ENCODE results near the gene SACM1L. TPM values are rescaled to one million over a fixed set of nuclear protein-coding genes. Genes with fewer than 3 reads are reported as not detected.
"Not testable (repeated sequence)": the region's sequence is repeated elsewhere in the genome, so short reads cannot be mapped to it uniquely, and the experiment has no call there.

The SACM1L gene
- total RNA-seq, 1 experiment from 2014 or later: 20.5 TPM

DNA sequence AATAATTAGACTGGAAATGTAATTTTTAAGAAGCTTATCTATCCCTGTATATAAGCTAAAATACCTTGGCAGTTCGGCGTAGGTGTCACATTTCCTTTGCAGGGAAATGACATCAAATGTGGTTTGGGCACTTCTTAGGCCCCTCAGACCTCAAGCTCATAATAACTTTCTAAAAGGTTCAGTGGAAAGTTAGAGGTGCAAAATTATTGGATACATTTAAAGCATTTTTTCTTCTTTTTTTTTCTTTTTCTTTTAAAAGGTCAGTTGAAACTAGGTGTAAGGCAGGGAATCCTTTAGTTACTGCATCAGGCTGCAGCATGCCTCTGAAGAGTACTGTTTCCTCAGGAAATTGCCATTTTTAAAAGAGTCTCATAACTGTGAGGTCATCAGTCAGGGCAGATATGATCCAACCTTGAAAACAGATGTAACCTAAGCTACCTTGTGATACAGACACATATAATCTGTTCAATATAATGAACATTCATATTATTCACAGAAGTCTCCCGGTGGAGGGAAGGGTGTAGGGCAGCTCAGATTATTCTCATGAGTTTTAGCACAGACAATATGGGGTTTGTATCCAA is 4.8 kb downstream of the SACM1L start:
- DNase-seq (ENCODE audit: low read depth): no peak

DNA sequence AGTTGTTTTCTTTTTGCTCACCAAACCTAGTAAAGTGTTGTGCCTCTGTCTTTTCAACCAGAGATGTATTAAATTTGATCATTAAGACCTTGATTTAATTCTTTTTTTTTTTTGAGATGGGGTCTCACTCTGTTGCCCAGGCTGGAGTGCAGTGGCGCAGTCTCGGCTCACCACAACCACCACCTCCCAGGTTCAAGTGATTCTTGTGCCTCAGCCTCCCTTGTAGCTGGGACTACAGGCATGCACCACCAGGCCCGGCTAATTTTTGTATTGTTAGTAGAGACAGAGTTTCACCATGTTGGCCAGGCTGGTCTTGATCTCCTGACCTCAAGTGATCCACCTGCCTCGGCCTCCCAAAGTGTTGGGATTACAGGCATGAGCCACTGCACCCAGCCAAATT is 6.0 kb downstream of the SACM1L start:
- DNase-seq (ENCODE audit: low read depth): not testable (repeated sequence)

DNA sequence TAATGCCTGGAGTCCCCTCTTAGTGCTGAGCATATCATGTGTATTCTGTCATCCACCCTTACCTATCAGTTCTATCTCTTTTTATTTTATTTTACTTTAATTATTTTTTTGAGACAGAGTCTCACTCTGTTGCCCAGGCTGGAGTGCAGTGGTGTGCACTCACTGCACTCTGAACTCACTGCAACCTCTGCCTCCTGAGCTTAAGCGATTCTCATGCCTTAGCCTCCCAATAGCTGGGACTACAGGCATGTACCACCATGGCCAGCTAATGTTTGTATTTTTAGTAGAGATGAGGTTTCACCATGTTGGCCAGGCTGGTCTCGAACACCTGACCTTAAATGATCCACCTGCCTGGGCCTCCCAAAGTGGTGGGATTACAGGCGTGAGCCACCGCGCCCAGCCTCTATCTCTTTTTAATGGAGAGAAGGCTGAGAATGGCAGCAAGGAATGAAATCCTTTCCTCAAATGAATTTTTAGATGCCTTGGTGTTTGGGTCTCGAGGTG is 11.4 kb downstream of the SACM1L start:
- DNase-seq (ENCODE audit: low read depth): no peak

DNA sequence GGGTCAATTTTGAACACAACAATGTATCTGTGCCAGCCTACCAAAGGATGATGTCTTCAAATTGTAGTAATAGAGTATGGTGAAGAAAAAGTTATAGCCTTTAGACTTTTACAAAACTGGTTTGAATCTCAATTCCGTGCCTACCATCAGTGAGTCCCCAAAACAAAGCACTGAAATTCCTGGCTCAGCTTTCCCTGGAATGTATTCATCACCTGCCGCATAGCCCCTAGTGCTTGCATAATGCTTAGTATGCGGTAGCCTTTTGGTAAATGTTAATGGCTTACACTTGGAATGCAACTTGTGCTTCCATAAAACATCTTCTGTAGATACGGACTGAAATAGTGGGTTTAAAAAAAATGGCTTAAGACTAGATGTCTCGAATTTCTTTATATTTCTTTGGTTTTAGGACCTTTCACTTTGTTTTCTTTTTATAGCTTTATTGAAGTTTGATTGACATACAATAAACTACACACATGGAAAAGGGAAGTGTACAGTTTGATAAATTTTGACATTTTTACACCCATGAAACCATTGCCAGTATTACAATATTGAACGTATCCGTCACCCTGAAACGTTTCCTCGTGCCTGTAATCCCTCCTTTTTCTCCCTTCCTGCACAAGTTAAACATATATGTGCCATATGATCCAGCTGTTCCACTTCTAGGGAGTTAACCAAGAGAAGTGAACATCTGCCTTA is 12.1 kb downstream of the SACM1L start:
- DNase-seq (ENCODE audit: low read depth): no peak

DNA sequence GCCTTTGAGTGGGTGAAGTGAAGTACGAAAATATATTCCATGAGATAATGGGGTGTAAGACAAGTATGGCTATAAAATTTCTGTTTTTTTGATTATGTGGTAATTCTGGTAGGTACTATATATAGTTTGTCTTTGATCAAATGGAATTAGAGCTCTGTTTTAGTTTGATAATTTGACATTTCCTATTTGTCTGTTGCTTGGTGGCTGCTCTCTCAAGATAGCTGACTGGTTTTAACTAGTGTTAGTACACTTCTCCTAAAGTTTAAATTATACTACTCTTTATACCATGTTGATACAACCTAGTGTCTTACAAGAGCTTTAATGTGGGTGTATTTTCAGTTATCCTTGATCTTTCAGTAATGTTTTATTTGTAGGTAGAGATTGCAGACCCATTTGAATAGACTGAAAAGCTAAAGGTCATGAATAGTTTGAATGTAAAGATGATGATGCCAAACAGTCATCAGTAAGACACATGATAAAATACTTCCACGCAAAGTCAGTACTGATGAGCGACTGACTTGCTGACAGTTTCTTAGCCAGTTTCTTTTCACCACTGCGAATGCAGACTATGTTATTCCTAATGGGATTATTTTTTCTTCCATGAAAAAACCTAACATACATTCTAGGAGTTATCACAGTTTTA is 15.2 kb downstream of the SACM1L start:
- no peak for DNase-seq (ENCODE audit: low read depth)

DNA sequence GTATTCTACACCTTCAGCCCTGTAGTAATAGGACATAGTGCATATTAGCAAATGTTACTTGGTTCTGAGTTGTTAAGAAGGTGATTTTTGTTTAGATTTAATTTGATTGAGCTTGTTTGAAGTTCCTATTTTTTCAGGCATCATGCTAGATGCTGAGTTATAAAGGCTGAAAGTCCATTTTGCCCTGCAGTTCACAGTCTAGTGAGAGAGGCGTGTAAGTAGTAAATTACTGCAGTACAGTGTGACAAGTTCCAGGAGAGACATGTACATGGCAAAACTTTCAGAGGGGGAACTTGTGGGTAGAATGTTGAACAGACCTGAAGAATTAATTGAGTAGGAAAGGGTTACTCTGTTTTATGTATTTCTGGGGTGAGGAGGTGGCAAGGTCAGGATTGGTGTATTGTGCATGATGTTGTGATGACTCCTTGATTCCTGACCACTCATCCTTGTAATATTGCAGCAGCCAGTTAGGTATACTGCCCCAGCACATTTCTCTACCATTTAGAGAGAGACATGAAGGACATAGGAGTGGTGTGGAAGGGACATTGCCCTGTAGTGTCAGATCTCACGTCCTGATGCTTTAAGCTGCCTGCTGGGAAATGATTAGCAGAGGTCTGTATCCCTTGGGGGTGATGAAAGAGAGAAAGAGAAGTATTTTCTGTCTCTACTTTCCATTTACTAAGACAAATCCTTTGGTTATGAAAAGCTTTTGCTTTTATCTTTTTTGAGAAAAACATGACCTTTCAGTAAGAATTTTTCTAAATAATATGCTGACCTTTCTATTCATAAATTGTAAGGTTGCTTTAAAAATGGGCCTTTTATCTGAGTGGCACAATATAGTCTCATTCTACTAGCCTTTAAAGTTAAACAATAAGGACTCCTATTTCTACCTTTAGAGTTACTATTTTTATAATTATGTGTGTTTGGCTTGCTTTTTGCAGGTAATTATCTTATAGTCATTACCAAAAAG is 16.9 kb downstream of the SACM1L start:
- no peak for DNase-seq (ENCODE audit: low read depth)

DNA sequence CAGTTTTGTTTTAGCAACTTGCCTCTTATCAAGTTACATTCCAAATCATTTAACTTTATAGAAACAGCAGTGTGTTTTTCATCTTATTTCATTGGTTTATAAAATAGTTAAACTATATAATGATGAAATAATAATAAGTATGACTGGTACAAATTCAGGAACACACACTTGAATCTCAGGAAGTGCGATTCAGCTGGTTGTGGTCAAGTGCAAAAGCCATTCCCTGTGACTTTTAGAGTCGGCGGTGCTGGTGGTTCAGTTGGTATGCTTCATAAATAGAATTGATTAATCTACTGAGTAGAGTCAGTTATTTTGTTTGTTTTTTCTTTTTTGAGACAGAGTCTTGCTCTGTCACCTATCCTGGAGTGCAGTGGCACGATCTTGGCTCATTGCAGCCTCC is 22.7 kb downstream of the SACM1L start:
- DNase-seq (ENCODE audit: low read depth): peak; percentile 4

DNA sequence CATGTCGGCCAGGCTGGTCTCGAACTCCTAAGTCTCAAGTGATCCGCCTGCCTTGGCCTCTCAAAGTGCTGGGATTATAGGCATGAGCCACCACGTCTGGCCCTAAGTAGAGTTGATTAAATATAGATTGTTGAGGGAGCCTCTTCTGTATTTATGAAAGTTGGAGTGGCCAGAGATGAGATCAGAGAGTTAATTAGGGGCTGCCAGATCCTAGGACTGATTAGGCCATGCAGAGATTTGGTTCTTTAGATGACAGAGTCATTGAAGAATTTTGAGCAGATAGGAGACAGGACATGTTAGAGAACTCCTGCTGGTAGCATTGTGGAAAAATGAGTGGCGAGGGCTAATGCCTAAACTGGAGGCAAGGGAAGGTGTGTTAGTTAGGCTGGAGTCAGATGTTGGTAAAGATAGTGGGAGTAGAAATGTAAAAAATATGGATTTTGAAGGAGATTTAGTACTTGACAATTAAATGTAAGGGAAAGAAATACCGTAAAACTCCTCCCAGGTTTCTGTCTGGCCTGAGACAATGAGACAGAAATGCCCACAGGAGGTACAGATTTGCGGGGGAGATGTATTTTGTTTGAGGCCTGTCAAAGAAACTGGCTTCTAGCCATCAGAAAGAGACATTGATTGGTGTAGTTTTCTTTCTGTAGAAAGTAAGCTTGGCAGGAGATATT is 23.4 kb downstream of the SACM1L start:
- peak; percentile 38 for DNase-seq (ENCODE audit: low read depth)

DNA sequence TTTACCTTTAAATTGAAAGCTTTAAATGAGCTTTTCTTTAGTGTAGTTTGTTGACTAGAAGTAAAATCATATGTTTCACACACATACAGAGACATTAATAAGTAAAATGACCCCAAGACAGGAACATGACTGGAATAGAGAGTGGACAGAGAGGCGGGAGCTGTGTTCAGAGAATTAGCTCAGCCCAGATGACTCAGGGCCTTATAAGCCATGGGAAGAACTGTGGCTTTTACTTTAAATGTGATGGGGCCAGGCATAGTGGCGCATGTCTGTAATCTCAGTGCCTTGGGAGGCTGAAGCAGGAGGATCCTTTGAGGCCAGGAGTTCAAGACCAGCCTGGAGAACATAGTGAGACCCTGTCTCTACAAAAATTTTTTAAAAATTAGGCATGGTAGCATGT is 26.7 kb downstream of the SACM1L start:
- peak; percentile 1 for DNase-seq (ENCODE audit: low read depth)

DNA sequence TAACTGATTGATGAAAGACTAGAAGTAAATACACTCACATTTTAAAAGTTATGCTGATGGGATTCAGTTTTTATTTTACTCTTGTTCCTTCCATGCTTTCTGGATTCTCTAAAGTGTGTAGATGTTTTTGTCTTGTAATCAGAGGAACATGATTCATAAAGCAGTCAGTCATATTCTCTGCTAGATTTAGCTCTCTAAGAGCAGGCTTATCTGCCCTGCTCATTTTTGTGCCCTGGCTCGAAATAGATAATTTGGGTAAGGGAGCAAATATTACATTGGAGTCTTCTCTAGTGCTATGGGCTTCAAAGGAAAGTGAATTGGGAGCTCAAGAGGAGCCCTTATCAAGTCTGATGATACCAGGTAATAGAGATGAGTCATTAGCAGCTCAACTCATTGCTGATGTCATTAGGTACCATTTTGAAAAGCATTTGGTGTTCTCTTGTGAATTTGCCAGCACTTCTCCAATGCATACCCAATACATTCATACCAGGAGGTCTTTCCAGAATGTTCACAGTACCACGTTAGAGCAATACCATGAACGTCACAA is 27.7 kb downstream of the SACM1L start:
- DNase-seq (ENCODE audit: low read depth): no peak

DNA sequence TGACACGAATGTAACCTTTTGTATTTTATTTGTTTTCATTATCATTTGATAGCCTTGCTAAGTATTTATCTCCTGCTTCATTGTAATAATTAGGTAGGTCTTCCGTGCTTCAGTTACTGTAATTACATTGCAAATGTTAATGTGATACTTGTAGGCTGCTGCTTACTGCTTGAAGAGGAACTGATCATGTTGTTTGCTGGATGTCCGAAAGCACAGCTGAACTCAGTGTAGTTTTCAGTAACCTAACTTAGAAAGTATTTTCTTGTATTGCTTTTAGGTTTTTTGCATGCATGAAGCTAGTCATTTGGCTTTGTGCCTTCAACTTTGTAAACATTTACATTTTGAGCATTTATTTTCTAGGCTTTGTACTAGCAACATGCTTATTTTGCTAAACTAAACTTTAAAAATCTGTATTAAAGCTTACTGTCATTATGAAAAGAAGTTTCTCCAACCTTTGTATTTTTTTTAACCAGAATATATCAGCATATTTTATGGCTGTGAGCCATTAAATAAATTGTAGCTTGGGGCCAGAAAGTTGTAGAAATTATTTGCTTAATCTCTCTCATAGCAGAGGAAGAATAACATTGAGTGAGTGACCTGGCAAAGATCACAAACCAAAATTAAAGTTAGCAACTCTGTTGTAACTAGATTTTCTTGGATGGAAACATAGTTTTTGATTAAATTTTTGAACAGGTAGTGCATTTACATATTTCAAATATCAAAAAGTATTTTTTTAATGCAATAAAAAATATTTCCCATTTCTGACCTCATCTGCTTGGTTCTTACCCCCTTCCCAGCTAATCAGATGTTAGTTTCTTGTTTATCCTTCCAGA is 30.7 kb downstream of the SACM1L start:
- no peak for DNase-seq (ENCODE audit: low read depth)

DNA sequence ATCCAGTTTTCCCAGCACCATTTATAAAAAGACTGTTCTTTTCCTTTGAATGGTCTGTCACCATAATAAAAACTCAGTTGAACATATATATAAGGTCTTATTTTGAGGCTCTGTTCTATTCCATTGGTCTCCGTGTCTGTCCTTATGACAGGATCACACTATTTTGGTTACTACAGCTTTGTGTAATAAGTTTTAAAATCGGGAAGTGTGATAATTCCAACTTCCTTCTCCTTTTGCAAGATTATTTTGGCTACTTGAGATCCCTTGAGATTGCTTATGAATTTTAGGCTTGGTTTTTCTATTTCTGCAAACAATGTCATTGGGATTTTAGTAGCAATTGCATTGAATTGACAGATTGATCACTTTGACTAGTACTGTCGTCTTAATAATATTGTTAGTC is 35.7 kb downstream of the SACM1L start:
- no peak for DNase-seq (ENCODE audit: low read depth)

DNA sequence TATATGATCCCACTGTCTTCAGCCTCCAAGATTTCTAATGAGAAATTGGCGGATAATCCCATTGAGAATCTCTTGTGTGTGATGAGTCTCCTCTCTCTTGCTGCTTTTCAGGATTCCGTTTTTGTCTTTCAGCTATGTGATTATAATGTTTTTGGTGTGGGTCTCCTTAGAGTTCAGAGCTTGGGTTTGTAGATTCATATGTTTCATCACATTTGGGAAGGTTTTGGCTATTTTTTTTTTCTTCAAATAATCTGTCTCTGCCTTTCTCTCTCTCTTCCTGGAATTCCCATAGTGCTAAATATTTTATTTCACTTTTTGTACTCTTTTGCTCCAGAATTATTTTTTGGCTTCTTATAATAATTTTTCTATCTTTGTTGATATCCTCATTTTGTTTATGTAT is 40.4 kb downstream of the SACM1L start:
- DNase-seq (ENCODE audit: low read depth): no peak

DNA sequence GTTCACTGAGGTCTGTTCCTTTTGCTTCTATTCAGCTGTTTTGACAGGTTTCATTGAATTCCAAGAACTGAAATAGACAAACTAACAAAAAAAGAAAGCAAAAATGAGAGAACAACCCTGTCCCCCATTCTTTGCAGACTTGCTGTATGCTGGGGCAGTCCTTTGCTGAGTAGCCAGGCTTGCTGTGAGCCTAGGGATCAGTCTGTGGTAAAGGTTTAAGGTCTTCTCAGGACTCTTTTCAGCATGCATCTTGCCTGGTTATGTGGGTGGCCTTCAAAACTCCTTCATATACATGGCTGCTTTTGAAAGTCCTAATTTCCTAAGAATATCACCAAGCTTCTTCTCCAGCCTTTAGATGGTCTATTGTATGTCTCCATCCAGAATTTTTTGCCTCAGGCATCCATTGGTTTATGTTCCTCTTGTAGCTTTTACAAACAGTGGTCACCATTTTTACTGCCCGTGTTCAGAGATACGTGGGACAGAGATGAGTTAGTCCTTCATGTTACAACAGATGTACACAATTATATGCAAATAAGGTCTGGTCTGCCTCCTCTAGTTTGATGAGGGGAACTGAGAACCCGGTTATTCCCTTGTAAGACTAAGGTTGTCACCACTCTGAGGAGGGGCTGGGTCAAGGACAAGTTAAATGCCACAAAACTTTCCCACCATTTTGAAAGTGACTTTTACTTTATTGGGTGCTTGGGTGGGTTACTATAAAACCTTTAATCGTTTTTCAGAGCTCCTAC is 41.4 kb downstream of the SACM1L start:
- no peak for DNase-seq (ENCODE audit: low read depth)

DNA sequence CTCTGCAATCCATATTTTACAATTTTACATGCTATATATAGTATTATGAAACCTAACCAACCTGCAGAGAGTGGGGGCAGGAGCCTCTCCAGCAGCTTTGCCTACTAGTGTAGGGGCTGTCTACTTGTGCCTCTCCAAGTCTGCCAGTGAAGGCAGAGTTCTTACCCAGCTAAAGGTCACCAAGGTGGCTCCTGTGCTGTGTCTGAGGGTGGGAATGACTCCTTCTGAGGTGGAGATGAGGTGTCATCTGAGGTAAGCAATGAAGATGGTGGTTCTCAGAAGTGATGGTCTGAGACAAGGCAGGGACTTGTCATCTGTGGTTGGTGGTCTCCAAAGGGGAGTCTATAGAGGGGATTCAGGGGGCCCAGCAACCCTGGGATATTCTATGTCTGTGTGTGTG is 47.5 kb downstream of the SACM1L start:
- no peak for DNase-seq (ENCODE audit: low read depth)

DNA sequence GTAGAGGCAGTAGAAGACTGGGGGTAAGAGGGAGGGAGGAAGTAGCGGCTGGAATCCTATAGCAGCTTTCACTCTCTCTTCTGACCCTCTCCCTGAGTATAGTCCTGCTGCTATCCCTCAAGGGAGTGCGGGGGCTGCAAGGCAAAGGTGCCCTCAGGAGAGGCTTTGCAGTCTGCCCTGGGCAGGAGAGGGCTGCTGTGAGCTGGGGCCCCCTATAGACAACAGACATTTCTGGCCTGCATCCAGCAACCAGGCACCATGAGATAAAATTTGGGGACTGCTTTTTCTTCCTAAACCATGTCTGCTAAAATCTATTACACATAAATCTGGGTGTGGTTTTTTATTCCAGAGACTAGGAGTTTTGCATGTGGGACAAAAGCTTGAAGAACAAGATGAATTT is 48.0 kb downstream of the SACM1L start:
- DNase-seq (ENCODE audit: low read depth): no peak

DNA sequence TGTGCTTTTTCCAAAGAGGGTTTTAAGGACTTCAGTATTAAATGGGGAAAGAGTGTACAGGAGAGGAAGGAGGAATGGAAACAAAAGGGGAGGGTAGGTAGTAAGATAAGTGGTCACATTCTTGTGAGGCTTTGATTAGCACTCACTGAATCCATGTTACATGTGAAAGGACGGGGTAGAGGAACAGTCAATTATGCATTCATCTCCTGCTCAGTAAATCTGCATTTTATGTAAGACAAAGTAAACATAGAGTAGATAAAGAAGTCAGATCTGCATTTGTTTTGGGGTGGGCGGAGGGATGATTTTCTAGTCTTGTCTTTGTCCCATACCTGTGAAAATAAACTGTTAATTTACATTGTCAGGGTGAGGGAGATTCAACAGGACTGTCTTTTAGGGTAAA is 50.8 kb downstream of the SACM1L start:
- no peak for DNase-seq (ENCODE audit: low read depth)

DNA sequence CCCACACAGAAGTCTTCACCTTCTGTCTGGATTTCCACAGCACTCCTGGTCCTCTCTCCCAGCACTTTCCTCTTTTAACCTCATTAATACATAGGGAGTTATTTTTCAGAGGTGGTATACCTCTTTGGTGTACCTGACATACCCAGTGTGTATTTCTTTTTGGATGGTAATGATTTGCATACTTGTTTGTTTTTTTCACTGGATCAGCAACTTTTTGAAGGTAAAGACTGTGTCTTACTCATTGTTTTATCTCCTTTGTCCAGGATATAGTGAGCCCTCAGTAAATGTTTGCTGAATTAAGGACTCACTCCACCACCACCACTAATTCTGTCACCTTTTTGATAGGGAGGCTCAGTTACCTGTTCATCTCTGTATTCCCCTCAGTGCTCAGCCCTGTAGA is 52.1 kb downstream of the SACM1L start:
- no peak for DNase-seq (ENCODE audit: low read depth)

DNA sequence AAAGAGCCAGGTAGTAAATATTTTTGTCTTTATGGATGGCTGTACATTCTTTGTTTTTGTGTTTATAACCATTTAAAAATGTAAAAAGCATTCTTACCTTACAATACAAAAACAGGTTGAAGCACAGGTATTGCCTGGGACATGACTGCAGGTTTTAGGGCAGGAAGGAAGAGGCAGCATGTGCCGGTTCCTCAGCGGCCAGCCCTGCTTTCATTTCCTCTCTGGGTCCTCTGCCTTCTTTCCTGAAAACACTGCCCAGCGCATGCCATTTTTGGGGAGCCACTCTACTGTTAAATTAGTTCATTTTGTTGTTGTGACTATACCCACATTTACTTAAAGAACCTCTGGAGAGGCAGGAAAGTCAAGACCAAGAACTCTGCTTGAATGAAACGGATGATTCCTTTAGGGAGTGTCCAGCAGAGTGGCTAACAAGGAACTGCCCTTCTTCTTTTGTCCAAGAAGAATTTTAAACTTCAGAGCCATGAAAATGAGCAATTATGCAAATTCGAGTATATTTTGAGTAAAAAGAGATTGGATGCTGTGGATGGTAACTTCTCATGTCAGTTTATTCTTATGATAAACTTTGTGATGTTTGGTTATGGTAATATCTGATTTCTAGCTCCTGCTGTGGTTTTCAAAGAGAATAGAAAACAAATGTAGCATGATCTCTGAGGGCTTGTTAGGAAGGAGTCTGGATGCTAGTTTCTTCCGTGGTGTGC is 52.7 kb downstream of the SACM1L start:
- DNase-seq (ENCODE audit: low read depth): no peak
